IMR-90 (cell line): ENCODE measurements around the gene CLDN4. TPM values are rescaled to one million over a fixed set of nuclear protein-coding genes. Genes with fewer than 3 reads are reported as not detected.

Source experiments
- ATAC-seq: fragments of 200-7000 bp; cut with Tn5 transposase; 2 replicates; pipeline ENCODE4 v1.9.1; 2020; ENCODE audit warnings: low read depth, mild to moderate bottlenecking, moderate library complexity
- BruUV-seq: library from RNA; stranded (reverse); fragments of 400-500 nt; replicated peaks from 2 replicates; lab custom pipeline; 2021; lab: Mats Ljungman, UMichigan
- CTCF ChIA-PET: fragments of 300-600 bp; formaldehyde crosslinking; extraction: SDS; loops from one replicate; lab custom pipeline; 2021; ENCODE audit warnings: antibody characterized with exemption; lab: Yijun Ruan, JAX
- POLR2A ChIA-PET: fragments of 300-600 bp; sonication (Branson Sonifier 250); formaldehyde crosslinking; loops from one replicate; lab custom pipeline; 2022; ENCODE audit warnings: antibody characterized with exemption; ENCODE audit not compliant: unreplicated experiment; lab: Charles Lee
- DNase-seq: peaks from one replicate; pipeline ENCODE4 v3.0.0; 2013
- H2AFZ ChIP-seq: replicated peaks from 2 replicates; pipeline ENCODE3; 2013; ENCODE audit warnings: low read length, mild to moderate bottlenecking; ENCODE audit not compliant: poor library complexity
- H2AK5ac ChIP-seq: 2 replicates; pipeline ENCODE4 v1.6.1; 2013; ENCODE audit warnings: low read depth, low read length, inconsistent platforms
- H2AK9ac ChIP-seq: replicated peaks from 2 replicates; pipeline ENCODE3; 2013; ENCODE audit warnings: mild to moderate bottlenecking, low read depth, low read length, moderate library complexity; ENCODE audit not compliant: poor library complexity
- H2BK120ac ChIP-seq: 2 replicates; pipeline ENCODE4 v1.6.1; 2013; ENCODE audit warnings: low read depth, low read length, inconsistent platforms
- H2BK15ac ChIP-seq: 3 replicates; pipeline ENCODE4 v1.6.1; 2013; ENCODE audit warnings: low read depth, low read length, inconsistent platforms
- H2BK20ac ChIP-seq: 2 replicates; pipeline ENCODE4 v1.6.1; 2013; ENCODE audit warnings: low read depth, mild to moderate bottlenecking, inconsistent platforms, low read length, moderate library complexity
- H2BK5ac ChIP-seq: 2 replicates; pipeline ENCODE4 v1.6.1; 2013; ENCODE audit warnings: mild to moderate bottlenecking, low read depth, low read length, inconsistent platforms; ENCODE audit not compliant: poor library complexity, severe bottlenecking
- H3K14ac ChIP-seq: replicated peaks from 2 replicates; pipeline ENCODE4 v1.6.1; 2013; ENCODE audit warnings: low read depth, low read length, inconsistent platforms
- H3K18ac ChIP-seq: 2 replicates; pipeline ENCODE4 v1.6.1; 2013; ENCODE audit warnings: low read depth, low read length, control low read depth
- H3K23ac ChIP-seq: 2 replicates; pipeline ENCODE4 v1.6.1; 2013; ENCODE audit warnings: low read depth, low read length, inconsistent platforms
- H3K27ac ChIP-seq: 2 replicates; pipeline ENCODE4 v1.5.1; 2013; ENCODE audit warnings: mild to moderate bottlenecking, control low read depth, low read length; ENCODE audit not compliant: insufficient read depth
- H3K27me3 ChIP-seq: 2 replicates; pipeline ENCODE4 v1.6.1; 2013; ENCODE audit warnings: low read length; ENCODE audit not compliant: control insufficient read depth, insufficient read depth
- H3K36me3 ChIP-seq: 2 replicates; pipeline ENCODE4 v1.6.1; 2013; ENCODE audit warnings: low read length, mixed read lengths; ENCODE audit not compliant: control insufficient read depth, insufficient read depth
- H3K4ac ChIP-seq: 2 replicates; pipeline ENCODE4 v1.6.1; 2013; ENCODE audit warnings: low read depth, low read length, inconsistent platforms
- H3K4me1 ChIP-seq: 2 replicates; pipeline ENCODE4 v1.6.1; 2013; ENCODE audit warnings: low read length, mixed read lengths; ENCODE audit not compliant: control insufficient read depth, insufficient read depth
- H3K4me2 ChIP-seq: 2 replicates; pipeline ENCODE4 v1.6.1; 2013; ENCODE audit warnings: low read depth, mild to moderate bottlenecking, control low read depth, low read length, moderate library complexity
- H3K4me3 ChIP-seq: 2 replicates; pipeline ENCODE4 v1.5.1; 2013; ENCODE audit warnings: low read depth, mild to moderate bottlenecking, control low read depth, low read length, moderate library complexity; ENCODE audit not compliant: insufficient read depth
- H3K56ac ChIP-seq: 2 replicates; pipeline ENCODE4 v1.6.1; 2013; ENCODE audit warnings: low read length, inconsistent platforms; ENCODE audit not compliant: insufficient read depth; ENCODE audit errors: extremely low read depth
- H3K79me1 ChIP-seq, 2 experiments: 2 replicates each; pipeline ENCODE4 v1.6.1; 2013; ENCODE audit warnings: low read length in 2 of 2, inconsistent platforms in 1 of 2, low read depth in 1 of 2
- H3K9ac ChIP-seq: 2 replicates; pipeline ENCODE4 v1.6.1; 2013; ENCODE audit warnings: low read depth, low read length, control low read depth
- H3K9me1 ChIP-seq: 2 replicates; pipeline ENCODE4 v1.6.1; 2013; ENCODE audit warnings: low read length, inconsistent platforms; ENCODE audit not compliant: insufficient read depth
- H3K9me3 ChIP-seq: 2 replicates; pipeline ENCODE4 v1.6.1; 2013; ENCODE audit warnings: low read length; ENCODE audit not compliant: control insufficient read depth, insufficient read depth
- H4K20me1 ChIP-seq: 2 replicates; pipeline ENCODE4 v1.6.1; 2013; ENCODE audit warnings: low read length, inconsistent platforms; ENCODE audit not compliant: insufficient read depth
- H4K5ac ChIP-seq: 2 replicates; pipeline ENCODE4 v1.6.1; 2013; ENCODE audit warnings: mild to moderate bottlenecking, low read depth, low read length, control low read depth
- H4K8ac ChIP-seq, 2 experiments: 2 replicates each; pipeline ENCODE4 v1.6.1; 2013; ENCODE audit warnings: low read depth in 2 of 2, low read length in 2 of 2, control low read depth in 1 of 2, inconsistent platforms in 1 of 2
- H4K91ac ChIP-seq: 2 replicates; pipeline ENCODE4 v1.6.1; 2013; ENCODE audit warnings: low read depth, low read length, inconsistent platforms; ENCODE audit not compliant: insufficient read depth
- BHLHE40 ChIP-seq: fragments of 150-350 bp; IDR thresholded peaks from 2 replicates; pipeline ENCODE4 v1.6.1; 2016; ENCODE audit warnings: mild to moderate bottlenecking, low read depth, low read length
- CEBPB ChIP-seq: IDR thresholded peaks from 2 replicates; pipeline ENCODE4 v1.6.1; 2012; ENCODE audit warnings: low read depth, low read length, improper control_type of control experiment
- CHD1 ChIP-seq: IDR thresholded peaks from 2 replicates; pipeline ENCODE4 v1.6.1; 2012; ENCODE audit warnings: low read depth, low read length, improper control_type of control experiment
- CTCF ChIP-seq: conservative IDR thresholded peaks from 2 replicates; pipeline ENCODE4 v1.5.1; 2012; ENCODE audit warnings: mild to moderate bottlenecking, low read depth, low read length, improper control_type of control experiment
- ELK1 ChIP-seq: fragments of 150-350 bp; IDR thresholded peaks from 2 replicates; pipeline ENCODE4 v1.6.1; 2016; ENCODE audit warnings: low read depth, mild to moderate bottlenecking, low read length, moderate library complexity, borderline replicate concordance
- MAZ ChIP-seq: IDR thresholded peaks from 2 replicates; pipeline ENCODE4 v1.6.1; 2012; ENCODE audit warnings: low read depth, mild to moderate bottlenecking, low read length, improper control_type of control experiment, moderate library complexity, borderline replicate concordance
- NFE2L2 ChIP-seq: fragments of 150-350 bp; IDR thresholded peaks from 2 replicates; pipeline ENCODE4 v1.6.1; 2016; ENCODE audit warnings: low read depth, mild to moderate bottlenecking, low read length
- RCOR1 ChIP-seq: IDR thresholded peaks from 2 replicates; pipeline ENCODE4 v1.6.1; 2012; ENCODE audit warnings: mild to moderate bottlenecking, low read length, improper control_type of control experiment; ENCODE audit not compliant: insufficient replicate concordance
- USF2 ChIP-seq: fragments of 150-350 bp; IDR thresholded peaks from 2 replicates; pipeline ENCODE4 v1.6.1; 2017; ENCODE audit warnings: mild to moderate bottlenecking, antibody characterized with exemption, low read length, low read depth
- WGBS, 2 experiments: methylation state at CpG; one replicate each; pipeline versions ENCODE4 v1.1.5 to v1.1.7; 2013; ENCODE audit warnings: missing lambda C conversion rate in 2 of 2; ENCODE audit not compliant: insufficient read length in 1 of 2; ENCODE audit errors: extremely low coverage in 2 of 2; 5-methylcytosine and 5-hydroxymethylcytosine counted together
- dilution Hi-C: fragments of 300-500 bp; cut with HindIII; formaldehyde crosslinking; loops from one replicate; pipeline ENCODE4 v1.14.3; 2018; ENCODE audit warnings: low sequenced_read_pairs; ENCODE audit not compliant: unreplicated experiment
- in situ Hi-C: fragments of 300-500 bp; cut with MboI; formaldehyde crosslinking; loops from 3 replicates; pipeline ENCODE4 v1.14.3; 2019; ENCODE audit warnings: low sequenced_read_pairs, inconsistent platforms, mixed read lengths
- intact Hi-C: fragments of 100-400 bp; cut with micrococcal nuclease; formaldehyde crosslinking; loops from 2 replicates; pipeline ENCODE4 v1.10.0; 2022
- polyA plus RNA-seq, 3 experiments: library from polyadenylated mRNA; depleted of rRNA; stranded (reverse); fragments of >200 nt; gene quantifications; 2 replicates each; pipeline ENCODE4 v1.2.3, GENCODE V29; 2012; ENCODE audit warnings: low replicate concordance in 1 of 3
- total RNA-seq: library from RNA; depleted of rRNA; stranded (reverse); fragments of >200 nt; gene quantifications from 2 replicates; pipeline ENCODE4 v1.2.3, GENCODE V29; 2012

Gene CLDN4
- total and polyA plus RNA-seq, 2 of the 4 experiments (the other 2 are of a cell fraction), result 2.9 to 4.4 TPM

GRCh38 chr7:73871163-73872011 lies 40.6 kb downstream of the CLDN4 start:
- Histone ChIP-seq H3K23ac (no peak overlapping the region), H3K27ac (no peak overlapping the region), H3K14ac (0 out of 2 replicates have a peak overlapping the region, but pooled peaks have one; percentile 13), H2AK5ac (peak overlapping the region; percentile 77; the same call in 1 of the 2 replicates), H3K36me3 (no peaks in the 10 kb centered on the region), H3K27me3 (no peaks in the 10 kb centered on the region; the same call in 1 of the 2 replicates), H3K9me1 (peaks cover 24% of the 10 kb centered on the region), H2BK20ac (peak overlapping the region; percentile 36), H3K79me1 (peaks cover 0 to 3% of the 10 kb centered on the region in 2 experiments; a peak in 1 of 4 replicates), H3K4me1 (peaks cover 24% of the 10 kb centered on the region), H3K4ac (peak overlapping the region; percentile 64), H2BK5ac (no peak overlapping the region), H2AFZ (peak overlapping the region; percentile 49), H3K9me3 (no peaks in the 10 kb centered on the region), H3K4me2 (no peak overlapping the region), H4K91ac (peak overlapping the region; percentile 65), H4K5ac (no peak overlapping the region), H4K20me1 (no peaks in the 10 kb centered on the region), H3K9ac (no peak overlapping the region), H2BK15ac (peak overlapping the region; percentile 91; the same call in 1 of the 3 replicates), H2BK120ac (peak overlapping the region; percentile 46), H3K4me3 (no peak overlapping the region), H2AK9ac (peak overlapping the region; percentile 55), H4K8ac (peak overlapping the region in 1 of 2 experiments; percentile 15; a peak in 1 of 4 replicates), H3K18ac (no peak overlapping the region; the same call in 1 of the 2 replicates), H3K56ac (no peak overlapping the region)
- dilution Hi-C loops, result no loop called here
- WGBS, 2 experiments, result 73% methylated on average over 14 of the region's 20 CpGs; no CpG with 5 or more reads in 1 of the 2 experiments
- ChIA-PET POLR2A (no interaction called here), CTCF (no interaction called here)
- DNase-seq, result no peak
- no TSS peak for BruUV-seq
- no peak for ATAC-seq
- intact Hi-C loops, result no loop called here
- TF ChIP-seq RCOR1 (no peak), MAZ (no peak), ELK1 (no peak), CTCF (no peak), BHLHE40 (no peak), NFE2L2 (no peak), USF2 (no peak), CEBPB (no peak), CHD1 (no peak)
- in situ Hi-C loops, result loop anchor here (5.0 kb wide), 1 partner anchor 151 kb away; no protein-coding TSS in a partner anchor
